ENCODE measurements around the gene ANTXR1.

ANTXR1 gene

DNA sequence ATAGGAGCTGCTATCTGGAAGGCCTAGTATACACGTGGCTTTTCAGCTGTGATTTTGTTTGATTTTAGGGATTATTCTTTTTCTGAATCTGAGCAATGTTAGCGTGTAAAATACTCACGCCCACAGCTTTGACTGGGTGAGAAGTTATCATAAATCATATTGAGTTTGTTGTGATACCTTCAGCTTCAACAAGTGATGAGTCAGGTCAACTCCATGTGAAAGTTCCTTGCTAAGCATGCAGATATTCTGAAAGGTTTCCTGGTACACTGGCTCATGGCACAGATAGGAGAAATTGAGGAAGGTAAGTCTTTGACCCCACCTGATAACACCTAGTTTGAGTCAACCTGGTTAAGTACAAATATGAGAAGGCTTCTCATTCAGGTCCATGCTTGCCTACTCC, 38.7 kb upstream of the ANTXR1 start, which contains the start of gene GKN1:
Gene GKN1 (plus strand): TSS at position 386 of the 400 bp plus-strand sequence. CDS start 42 bp downstream, outside the sequence.
- no peak for DNase-seq (ENCODE audit: low read depth)
- no peak within 1 kb of the TSS for H3K4me3 ChIP-seq (ENCODE audit: low read depth, low read length)
- TF ChIP-seq, protein P1, sequence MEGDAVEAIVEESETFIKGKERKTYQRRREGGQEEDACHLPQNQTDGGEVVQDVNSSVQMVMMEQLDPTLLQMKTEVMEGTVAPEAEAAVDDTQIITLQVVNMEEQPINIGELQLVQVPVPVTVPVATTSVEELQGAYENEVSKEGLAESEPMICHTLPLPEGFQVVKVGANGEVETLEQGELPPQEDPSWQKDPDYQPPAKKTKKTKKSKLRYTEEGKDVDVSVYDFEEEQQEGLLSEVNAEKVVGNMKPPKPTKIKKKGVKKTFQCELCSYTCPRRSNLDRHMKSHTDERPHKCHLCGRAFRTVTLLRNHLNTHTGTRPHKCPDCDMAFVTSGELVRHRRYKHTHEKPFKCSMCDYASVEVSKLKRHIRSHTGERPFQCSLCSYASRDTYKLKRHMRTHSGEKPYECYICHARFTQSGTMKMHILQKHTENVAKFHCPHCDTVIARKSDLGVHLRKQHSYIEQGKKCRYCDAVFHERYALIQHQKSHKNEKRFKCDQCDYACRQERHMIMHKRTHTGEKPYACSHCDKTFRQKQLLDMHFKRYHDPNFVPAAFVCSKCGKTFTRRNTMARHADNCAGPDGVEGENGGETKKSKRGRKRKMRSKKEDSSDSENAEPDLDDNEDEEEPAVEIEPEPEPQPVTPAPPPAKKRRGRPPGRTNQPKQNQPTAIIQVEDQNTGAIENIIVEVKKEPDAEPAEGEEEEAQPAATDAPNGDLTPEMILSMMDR (IDR thresholded peaks at IDR 0.05; ENCODE audit: control insufficient read depth, extremely low read depth, insufficient read depth), result no peak

DNA sequence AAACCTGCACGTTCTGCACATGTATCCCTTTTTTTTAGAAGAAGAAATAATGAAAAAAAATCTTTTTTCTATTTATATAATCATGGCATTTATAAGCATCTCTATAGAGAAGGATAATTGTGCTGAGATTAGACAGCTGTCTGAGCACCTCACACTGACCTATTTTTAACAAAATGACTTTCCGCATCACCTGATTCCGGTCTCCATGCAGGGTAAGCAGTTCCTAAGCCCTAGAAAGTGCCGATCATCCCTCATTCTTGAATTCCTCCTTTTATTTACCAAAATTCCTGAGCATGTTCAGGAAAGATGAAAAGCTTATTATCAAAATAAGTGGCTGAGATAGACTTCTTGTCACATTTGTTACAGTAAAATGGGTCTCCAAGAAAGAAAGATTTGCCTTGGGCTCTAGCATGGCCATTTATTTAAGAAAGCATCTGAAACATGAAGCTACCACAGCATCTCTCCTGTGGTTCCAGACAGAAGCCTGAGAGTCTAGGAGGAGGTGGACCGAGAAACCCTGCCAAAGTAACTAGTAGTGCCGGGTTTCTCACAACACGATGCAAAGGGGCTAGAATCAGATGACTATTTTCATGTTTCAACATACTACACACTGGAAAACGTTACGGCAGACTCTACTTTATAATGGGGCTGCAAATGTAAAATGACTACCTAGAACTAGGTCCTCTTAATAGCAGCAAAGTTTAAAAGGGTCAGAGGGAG, 37.9 kb upstream of the ANTXR1 start:
- DNase-seq (ENCODE audit: low read depth), result no peak
- TF ChIP-seq, protein P1 (IDR thresholded peaks at IDR 0.05; ENCODE audit: control insufficient read depth, extremely low read depth, insufficient read depth), result no peak
- no peak overlapping the region for H3K4me3 ChIP-seq (ENCODE audit: low read depth, low read length)

DNA sequence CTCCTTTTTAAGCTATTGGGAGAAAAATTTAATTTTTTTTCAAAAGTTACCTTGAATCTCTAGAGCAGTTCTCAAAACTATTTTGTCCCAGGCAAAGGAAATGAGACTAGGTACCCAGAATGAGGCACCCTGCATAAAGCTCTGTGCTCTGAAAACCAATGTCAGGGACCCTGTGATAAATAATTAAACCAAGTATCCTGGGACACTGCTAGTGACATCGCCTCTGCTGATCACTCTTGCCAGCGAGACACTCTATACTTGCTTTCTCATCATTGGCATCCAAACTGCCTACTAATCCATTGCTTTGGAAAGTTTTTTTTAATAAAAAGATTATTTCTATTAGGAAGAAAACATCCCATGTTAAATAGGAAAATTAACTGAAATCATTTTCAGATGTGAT, 37.1 kb upstream of the ANTXR1 start:
- TF ChIP-seq, protein P1 (IDR thresholded peaks at IDR 0.05; ENCODE audit: control insufficient read depth, extremely low read depth, insufficient read depth), result no peak
- DNase-seq (ENCODE audit: low read depth), result no peak
- no peak overlapping the region for H3K4me3 ChIP-seq (ENCODE audit: low read depth, low read length)

DNA sequence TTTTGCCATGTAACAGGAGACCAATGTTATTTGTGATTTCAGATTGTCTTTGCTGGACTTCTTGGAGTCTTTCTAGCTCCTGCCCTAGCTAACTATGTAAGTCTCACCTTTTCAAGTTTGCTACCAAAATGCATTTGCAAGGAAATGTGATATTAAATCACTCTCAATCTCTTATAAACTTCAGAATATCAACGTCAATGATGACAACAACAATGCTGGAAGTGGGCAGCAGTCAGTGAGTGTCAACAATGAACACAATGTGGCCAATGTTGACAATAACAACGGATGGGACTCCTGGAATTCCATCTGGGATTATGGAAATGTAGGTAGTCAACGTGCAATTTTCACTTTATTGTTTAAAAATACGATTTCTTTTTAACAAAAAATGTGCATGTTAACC, 35.5 kb upstream of the ANTXR1 start:
- TF ChIP-seq, protein P1 (IDR thresholded peaks at IDR 0.05; ENCODE audit: control insufficient read depth, extremely low read depth, insufficient read depth), result no peak
- no peak overlapping the region for H3K4me3 ChIP-seq (ENCODE audit: low read depth, low read length)
- DNase-seq (ENCODE audit: low read depth), result no peak

DNA sequence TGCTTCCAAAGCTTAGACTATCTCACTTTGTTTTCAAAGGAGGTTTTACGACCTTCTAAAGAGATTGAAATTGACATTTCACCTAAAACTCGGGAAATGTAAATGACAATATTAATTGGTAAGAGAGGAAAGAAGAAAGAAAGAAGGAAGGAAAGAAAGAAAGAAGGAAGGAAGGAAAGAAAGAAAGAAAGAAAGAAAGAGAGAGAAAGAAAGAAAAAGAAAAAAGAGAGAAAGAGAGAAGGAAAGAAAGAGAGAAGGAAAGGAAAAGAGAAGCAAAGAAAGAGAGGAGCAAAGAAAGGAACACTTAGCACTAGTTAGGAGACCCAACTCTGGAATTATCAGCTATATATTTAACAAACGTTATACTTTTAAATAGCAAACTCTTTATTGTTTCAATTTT, 34.9 kb upstream of the ANTXR1 start:
- H3K4me3 ChIP-seq (ENCODE audit: low read depth, low read length), result no peak overlapping the region
- DNase-seq (ENCODE audit: low read depth), result no peak
- TF ChIP-seq, protein P1 (IDR thresholded peaks at IDR 0.05; ENCODE audit: control insufficient read depth, extremely low read depth, insufficient read depth), result no peak

DNA sequence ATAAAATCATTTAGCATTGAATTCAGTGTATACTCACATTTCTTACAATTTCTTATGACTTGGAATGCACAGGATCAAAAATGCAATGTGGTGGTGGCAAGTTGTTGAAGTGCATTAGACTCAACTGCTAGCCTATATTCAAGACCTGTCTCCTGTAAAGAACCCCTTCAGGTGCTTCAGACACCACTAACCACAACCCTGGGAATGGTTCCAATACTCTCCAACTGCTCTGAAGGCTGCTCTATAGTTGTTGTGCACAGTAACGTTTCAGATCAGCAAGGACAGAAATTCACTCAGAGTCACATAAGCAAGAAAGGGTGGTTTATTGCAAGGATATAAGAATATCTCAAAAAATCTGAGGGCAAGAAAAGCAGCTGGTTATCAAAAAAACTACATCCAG, 32.0 kb upstream of the ANTXR1 start:
- DNase-seq (ENCODE audit: low read depth), result no peak
- TF ChIP-seq, protein P1 (IDR thresholded peaks at IDR 0.05; ENCODE audit: control insufficient read depth, extremely low read depth, insufficient read depth), result no peak
- H3K4me3 ChIP-seq (ENCODE audit: low read depth, low read length), result no peak overlapping the region

DNA sequence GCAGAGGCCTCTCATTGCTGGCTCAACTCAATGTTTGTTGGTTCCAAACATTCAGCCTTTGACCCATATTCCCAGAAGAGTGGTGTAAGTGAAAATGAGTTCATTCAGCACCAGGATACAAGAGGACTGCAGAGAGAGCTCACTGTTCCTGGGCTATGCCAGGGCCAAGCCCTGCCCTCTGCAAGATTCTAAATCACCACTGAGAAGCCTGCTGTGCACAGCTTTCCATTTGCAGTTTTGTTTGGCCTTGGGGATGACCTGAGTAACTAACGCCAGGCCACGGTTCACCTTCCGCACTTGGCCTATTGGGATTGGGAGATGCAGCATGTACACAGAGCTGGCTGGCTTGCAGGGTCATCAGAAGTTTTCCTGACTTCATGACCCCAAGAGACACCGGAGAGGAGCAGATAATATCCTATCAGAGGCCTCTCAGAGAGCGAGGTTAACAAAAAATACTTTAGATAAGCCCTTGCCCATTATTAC, 25.9 kb upstream of the ANTXR1 start:
- DNase-seq (ENCODE audit: low read depth), result no peak
- TF ChIP-seq, protein P1 (IDR thresholded peaks at IDR 0.05; ENCODE audit: control insufficient read depth, extremely low read depth, insufficient read depth), result no peak
- H3K4me3 ChIP-seq (ENCODE audit: low read depth, low read length), result no peak overlapping the region
